ENCODE data around the gene ZNF608. TPM values are rescaled to one million over a fixed set of nuclear protein-coding genes. Genes with fewer than 3 reads are reported as not detected.

Gene ZNF608
- total RNA-seq, 3 donors from 2014 or later: 15.7 to 82.1 (median 58.7) TPM

GRCh38 chr5:124736082-124736804 is 10.2 kb downstream of the ZNF608 start:
- DNase-seq (ENCODE audit: low spot score in 2 of 2): no peak
- H3K27me3 ChIP-seq: no peaks in the 10 kb centered on the region
- peaks cover 0 to 18% of the 10 kb centered on the region in 2 donors for H3K4me1 ChIP-seq
- H3K4me3 ChIP-seq: peak overlapping the region in 1 of 3 donors; percentile 28
- intact Hi-C loops (cut with DNase I; ENCODE audit: low total_unique reads): no loop called here
- H3K36me3 ChIP-seq: no peaks in the 10 kb centered on the region
- peak overlapping the region; percentile 26 to 43 for H3K27ac ChIP-seq
- TF ChIP-seq POLR2A (IDR thresholded peaks at IDR 0.05) (no peak), CTCF (IDR thresholded peaks at IDR 0.05) (no peak), POLR2AphosphoS5 (IDR thresholded peaks at IDR 0.05) (no peak)
- no peaks in the 10 kb centered on the region for H3K9me3 ChIP-seq

GRCh38 chr5:124735169-124735858 is 11.1 kb downstream of the ZNF608 start:
- H3K36me3 ChIP-seq: no peaks in the 10 kb centered on the region
- H3K4me3 ChIP-seq: peak overlapping the region; percentile 28 to 52 (median 38)
- intact Hi-C loops (cut with DNase I; ENCODE audit: low total_unique reads): no loop called here
- H3K9me3 ChIP-seq: no peaks in the 10 kb centered on the region
- DNase-seq (ENCODE audit: low spot score in 2 of 2): no peak
- H3K27me3 ChIP-seq: no peaks in the 10 kb centered on the region
- peak overlapping the region; percentile 26 to 43 for H3K27ac ChIP-seq
- H3K4me1 ChIP-seq: peaks cover 0 to 17% of the 10 kb centered on the region in 2 donors
- no peak for TF ChIP-seq POLR2A (IDR thresholded peaks at IDR 0.05)
- TF ChIP-seq POLR2AphosphoS5 (IDR thresholded peaks at IDR 0.05): peak in 1 of 3 donors; percentile 32
- no peak for TF ChIP-seq CTCF (IDR thresholded peaks at IDR 0.05)

- no peak for TF ChIP-seq CTCF (IDR thresholded peaks at IDR 0.05)
- no peak for TF ChIP-seq POLR2A (IDR thresholded peaks at IDR 0.05)
- TF ChIP-seq POLR2AphosphoS5 (IDR thresholded peaks at IDR 0.05): no peak
- Histone ChIP-seq H3K4me3 (peak overlapping the region in 2 of 3 donors; percentile 28 to 52), H3K36me3 (no peaks in the 10 kb centered on the region), H3K27ac (no peak overlapping the region), H3K9me3 (no peaks in the 10 kb centered on the region), H3K4me1 (peaks cover 0 to 17% of the 10 kb centered on the region in 2 donors), H3K27me3 (no peaks in the 10 kb centered on the region)
- intact Hi-C loops (cut with DNase I; ENCODE audit: low total_unique reads): no loop called here
- no peak for DNase-seq (ENCODE audit: low spot score in 2 of 2)
Observed at GRCh38 chr5:124734574-124735168, 11.8 kb downstream of the ZNF608 start.

- Histone ChIP-seq H3K27ac (no peak overlapping the region), H3K36me3 (no peaks in the 10 kb centered on the region), H3K9me3 (no peaks in the 10 kb centered on the region), H3K4me3 (no peak overlapping the region), H3K27me3 (no peaks in the 10 kb centered on the region), H3K4me1 (peaks cover 0 to 4% of the 10 kb centered on the region in 2 donors)
- DNase-seq (ENCODE audit: low spot score in 2 of 2): no peak
- TF ChIP-seq POLR2AphosphoS5 (IDR thresholded peaks at IDR 0.05): no peak
- TF ChIP-seq CTCF (IDR thresholded peaks at IDR 0.05): no peak
- TF ChIP-seq POLR2A (IDR thresholded peaks at IDR 0.05): no peak
- intact Hi-C loops (cut with DNase I; ENCODE audit: low total_unique reads): no loop called here
Observed at GRCh38 chr5:124733329-124733650, 13.1 kb downstream of the ZNF608 start.
